HepG2 (cell line): ENCODE measurements around the gene VKORC1. TPM values are rescaled to one million over a fixed set of nuclear protein-coding genes. Genes with fewer than 3 reads are reported as not detected.

ENCODE experiments used
- BORCS8-MEF2B ChIP-seq: sonication (generic); formaldehyde crosslinking; IDR thresholded peaks from 2 replicates; pipeline ENCODE4 v1.8.0; 2022; ENCODE audit warnings: mild to moderate bottlenecking, missing genetic modification reagents
- CENPX ChIP-seq: sonication (generic); formaldehyde crosslinking; IDR thresholded peaks from 2 replicates; pipeline ENCODE4 v1.9.0; 2021; ENCODE audit warnings: mild to moderate bottlenecking, missing genetic modification reagents, moderate library complexity
- DR1 ChIP-seq: sonication (generic); formaldehyde crosslinking; IDR thresholded peaks from 2 replicates; pipeline ENCODE4 v1.8.0; 2021; ENCODE audit warnings: mild to moderate bottlenecking, missing genetic modification reagents, inconsistent platforms
- ELF1 ChIP-seq: sonication (generic); formaldehyde crosslinking; IDR thresholded peaks from 2 replicates; pipeline ENCODE4 v1.4.0; 2020; ENCODE audit warnings: missing genetic modification reagents
- KLF11 ChIP-seq: IDR thresholded peaks from 2 replicates; pipeline ENCODE4 v1.6.1; 2016; ENCODE audit warnings: missing compliant biosample characterization
- MXD4 ChIP-seq: IDR thresholded peaks from 2 replicates; pipeline ENCODE4 v1.6.1; 2016; ENCODE audit warnings: mild to moderate bottlenecking, missing biosample characterization, missing genetic modification reagents
- NBN ChIP-seq: fragments of 450-650 bp; conservative IDR thresholded peaks from 2 replicates; pipeline ENCODE4 v1.6.1; 2017
- NCOA2 ChIP-seq: sonication (generic); formaldehyde crosslinking; IDR thresholded peaks from 2 replicates; pipeline ENCODE4 v1.8.0; 2022; ENCODE audit warnings: inconsistent platforms
- PHB2 ChIP-seq: fragments of 450-650 bp; IDR thresholded peaks from 2 replicates; pipeline ENCODE4 v1.6.1; 2018; ENCODE audit not compliant: partially characterized antibody
- PREB ChIP-seq: sonication (generic); formaldehyde crosslinking; IDR thresholded peaks from 2 replicates; pipeline ENCODE4 v1.4.0; 2020; ENCODE audit warnings: missing genetic modification reagents
- SMAD3 ChIP-seq: sonication (generic); formaldehyde crosslinking; IDR thresholded peaks from 2 replicates; pipeline ENCODE4 v1.4.0; 2020; ENCODE audit warnings: missing genetic modification reagents
- SNAI1 ChIP-seq: sonication (generic); formaldehyde crosslinking; IDR thresholded peaks from 2 replicates; pipeline ENCODE4 v1.5.0; 2020; ENCODE audit warnings: mild to moderate bottlenecking, missing genetic modification reagents, borderline replicate concordance
- TEF ChIP-seq: sonication (generic); formaldehyde crosslinking; IDR thresholded peaks from 2 replicates; pipeline ENCODE4 v1.5.0; 2020; ENCODE audit warnings: missing genetic modification reagents
- ZFP62 ChIP-seq: sonication (generic); formaldehyde crosslinking; IDR thresholded peaks from 2 replicates; pipeline ENCODE4 v1.4.0; 2020; ENCODE audit warnings: missing genetic modification reagents
- ZFX ChIP-seq: sonication (generic); formaldehyde crosslinking; IDR thresholded peaks from 2 replicates; pipeline ENCODE4 v1.4.0; 2020; ENCODE audit warnings: mild to moderate bottlenecking, low read depth, missing genetic modification reagents, moderate library complexity
- ZKSCAN1 ChIP-seq: fragments of 150-350 bp; IDR thresholded peaks from 2 replicates; pipeline ENCODE4 v1.6.1; 2014; ENCODE audit warnings: low read length
- ZNF446 ChIP-seq: sonication (generic); formaldehyde crosslinking; IDR thresholded peaks from 2 replicates; pipeline ENCODE4 v1.5.0; 2020; ENCODE audit warnings: mild to moderate bottlenecking, missing genetic modification reagents
- ZNF574 ChIP-seq: sonication (generic); formaldehyde crosslinking; IDR thresholded peaks from 2 replicates; pipeline ENCODE4 v1.4.0; 2020; ENCODE audit warnings: missing genetic modification reagents
- ZNF713 ChIP-seq: sonication (generic); formaldehyde crosslinking; IDR thresholded peaks from 2 replicates; pipeline ENCODE4 v1.4.0; 2020; ENCODE audit warnings: mild to moderate bottlenecking, missing genetic modification reagents
- ZNF775 ChIP-seq: sonication (generic); formaldehyde crosslinking; IDR thresholded peaks from 2 replicates; pipeline ENCODE4 v1.4.0; 2020; ENCODE audit warnings: missing genetic modification reagents, mild to moderate bottlenecking, moderate library complexity, borderline replicate concordance
- polyA plus RNA-seq, 8 experiments: library from polyadenylated mRNA; depleted of rRNA in 3 of 8; stranded (reverse) in 7 of 8; unstranded in 1 of 8; fragments of >200 nt; fragmentation: Illumina TruSeq in 4 of 8; extraction: Trizol in 4 of 8; gene quantifications; 2 replicates each; pipeline versions ENCODE4 v1.2.1 to v1.2.3, GENCODE V29; 2011 to 2016; ENCODE audit warnings: low read depth in 4 of 8, missing spikeins in 1 of 8, mixed read lengths in 1 of 8; ENCODE audit not compliant: insufficient read depth in 1 of 8
- total RNA-seq, 5 experiments: library from RNA; depleted of rRNA; stranded (reverse); fragments of >200 nt; fragmentation: Illumina TruSeq; extraction: Trizol; gene quantifications; 2 replicates each; pipeline ENCODE4 v1.2.3, GENCODE V29; 2016; ENCODE audit warnings: low read depth in 1 of 5
- TF ChIP-seq, protein P1 (sequence below): sonication (generic); formaldehyde crosslinking; IDR thresholded peaks from 2 replicates; pipeline ENCODE4 v1.5.0; 2020; ENCODE audit warnings: missing genetic modification reagents
- TF ChIP-seq, protein P2 (sequence below): sonication (generic); formaldehyde crosslinking; conservative IDR thresholded peaks from 2 replicates; pipeline ENCODE4 v1.8.0; 2022; ENCODE audit warnings: mild to moderate bottlenecking, moderate library complexity, missing genetic modification reagents

The VKORC1 gene
- total and polyA plus RNA-seq, 2 of the 13 experiments (the other 11 are each of a cell fraction or from before 2014, with no cell fraction given): 141 to 615 TPM

GRCh38 chr16:31073970-31074813 lies 20.4 kb downstream of the VKORC1 start, which contains the start of the genes ZNF646 and ZNF668 (continued):
- no peak for TF ChIP-seq SNAI1 (CRISPR knock-in tag)
- no peak for TF ChIP-seq CENPX (CRISPR knock-in tag)
- no peak for TF ChIP-seq ZNF775 (CRISPR knock-in tag)
- peak; percentile 59; the same call in 1 of the 2 replicates for TF ChIP-seq ZKSCAN1
- no peak for TF ChIP-seq NBN
- no peak for TF ChIP-seq ZNF446 (CRISPR knock-in tag)
- TF ChIP-seq DR1 (CRISPR knock-in tag): peak; percentile 68
- TF ChIP-seq PHB2: no peak
- TF ChIP-seq ZNF574 (CRISPR knock-in tag): peak; percentile 96
- peak; percentile 97 for TF ChIP-seq ELF1 (CRISPR knock-in tag)
- TF ChIP-seq ZFP62: no peak
- peak; percentile 78; the same call in 1 of the 2 replicates for TF ChIP-seq BORCS8-MEF2B (CRISPR knock-in tag)
- peak; percentile 32; the same call in 1 of the 2 replicates for TF ChIP-seq ZFX (CRISPR knock-in tag)
- TF ChIP-seq ZNF713 (CRISPR knock-in tag): no peak
- TF ChIP-seq SMAD3: peak; percentile 71
- no peak for TF ChIP-seq TEF (CRISPR knock-in tag)
- TF ChIP-seq, protein P1, sequence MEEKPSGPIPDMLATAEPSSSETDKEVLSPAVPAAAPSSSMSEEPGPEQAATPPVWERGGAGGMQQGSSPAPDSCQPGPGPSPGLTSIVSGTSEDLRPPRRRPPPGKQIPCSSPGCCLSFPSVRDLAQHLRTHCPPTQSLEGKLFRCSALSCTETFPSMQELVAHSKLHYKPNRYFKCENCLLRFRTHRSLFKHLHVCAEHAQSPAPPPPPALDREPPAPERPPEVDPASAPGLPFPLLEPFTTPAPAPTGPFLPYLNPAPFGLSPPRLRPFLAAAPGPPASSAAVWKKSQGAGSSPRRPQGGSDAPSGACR: 0 out of 2 replicates have a peak, but pooled peaks have one; percentile 43
- TF ChIP-seq NCOA2 (CRISPR knock-in tag): peak; percentile 35; the same call in 1 of the 2 replicates
- peak; percentile 63 for TF ChIP-seq MXD4 (CRISPR knock-in tag)
- peak; percentile 39; the same call in 1 of the 2 replicates for TF ChIP-seq KLF11 (CRISPR knock-in tag)
- no peak for TF ChIP-seq PREB (CRISPR knock-in tag)
- TF ChIP-seq, protein P2, sequence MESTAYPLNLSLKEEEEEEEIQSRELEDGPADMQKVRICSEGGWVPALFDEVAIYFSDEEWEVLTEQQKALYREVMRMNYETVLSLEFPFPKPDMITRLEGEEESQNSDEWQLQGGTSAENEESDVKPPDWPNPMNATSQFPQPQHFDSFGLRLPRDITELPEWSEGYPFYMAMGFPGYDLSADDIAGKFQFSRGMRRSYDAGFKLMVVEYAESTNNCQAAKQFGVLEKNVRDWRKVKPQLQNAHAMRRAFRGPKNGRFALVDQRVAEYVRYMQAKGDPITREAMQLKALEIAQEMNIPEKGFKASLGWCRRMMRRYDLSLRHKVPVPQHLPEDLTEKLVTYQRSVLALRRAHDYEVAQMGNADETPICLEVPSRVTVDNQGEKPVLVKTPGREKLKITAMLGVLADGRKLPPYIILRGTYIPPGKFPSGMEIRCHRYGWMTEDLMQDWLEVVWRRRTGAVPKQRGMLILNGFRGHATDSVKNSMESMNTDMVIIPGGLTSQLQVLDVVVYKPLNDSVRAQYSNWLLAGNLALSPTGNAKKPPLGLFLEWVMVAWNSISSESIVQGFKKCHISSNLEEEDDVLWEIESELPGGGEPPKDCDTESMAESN (CRISPR knock-in tag): peak; percentile 55; the same call in 1 of the 2 replicates
